Measurements from ENCODE around the gene PAX7. TPM values are rescaled to one million over a fixed set of nuclear protein-coding genes. Genes with fewer than 3 reads are reported as not detected.

The PAX7 gene
- polyA plus RNA-seq, 1 of the 3 experiments (the other 2 are of a cell fraction), result not detected

DNA sequence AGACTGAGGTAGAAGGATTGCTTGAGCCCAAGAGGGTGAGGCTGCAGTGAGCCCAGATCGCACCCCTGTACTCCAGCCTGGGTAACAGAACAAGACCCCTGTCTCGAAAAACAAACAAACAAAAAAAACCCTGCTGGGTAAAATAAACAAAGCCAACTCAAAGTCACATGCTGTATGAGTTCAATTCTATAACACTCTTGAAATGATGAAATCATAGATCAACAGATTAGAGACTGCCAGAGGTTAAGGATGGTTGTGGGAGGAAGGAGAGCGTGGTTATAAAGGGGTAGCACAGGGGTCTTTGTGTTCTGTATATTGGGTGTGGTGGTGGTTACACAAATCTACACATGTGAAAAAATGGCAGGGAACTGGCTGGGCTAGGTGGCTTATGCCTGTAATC is 166.3 kb downstream of the PAX7 start:
- H3K9me3 ChIP-seq, result no peaks in the 10 kb centered on the region
- 53% methylated on average over 3 of the region's 3 CpGs for WGBS (ENCODE audit: low lambda C conversion rate)
- no peaks in the 10 kb centered on the region for H3K9me2 ChIP-seq
- H2AFZ ChIP-seq (ENCODE audit: low read depth), result no peak overlapping the region
- no peaks in the 10 kb centered on the region for H3K27me3 ChIP-seq (ENCODE audit: insufficient read depth)
- H3K4me3 ChIP-seq (ENCODE audit: low read depth in 2 of 2, low read length in 1 of 2), result no peak overlapping the region
- no peak overlapping the region for H3K27ac ChIP-seq (ENCODE audit: low read depth in 2 of 2, low read length in 1 of 2)
- no peak for DNase-seq
- no peaks in the 10 kb centered on the region for H3K79me2 ChIP-seq (ENCODE audit: insufficient read depth)
- H3F3A ChIP-seq (replicated peaks; ENCODE audit: insufficient read depth), result no peaks in the 10 kb centered on the region
- no peak overlapping the region for H3K9ac ChIP-seq
- ChIA-PET POLR2A (no interaction called here), CTCF (interaction anchor here (1.3 to 3.3 kb wide), 2 partner anchors 199 to 215 kb away, joined by 4 to 21 read pairs; no protein-coding TSS in a partner anchor)
- TF ChIP-seq JUND (IDR thresholded peaks at IDR 0.05) (no peak), EP300 (IDR thresholded peaks at IDR 0.05; ENCODE audit: borderline replicate concordance in 1 of 2, low read depth in 1 of 2, low read length in 1 of 2) (no peak), RFX5 (IDR thresholded peaks at IDR 0.05; ENCODE audit: low read length) (no peak), FOSL2 (IDR thresholded peaks at IDR 0.05; ENCODE audit: borderline replicate concordance, low read depth) (no peak), PBX3 (IDR thresholded peaks at IDR 0.05) (no peak), TCF12 (IDR thresholded peaks at IDR 0.05) (no peak), MEF2A (IDR thresholded peaks at IDR 0.05; ENCODE audit: borderline replicate concordance, low read depth) (no peak), TAF1 (IDR thresholded peaks at IDR 0.05; ENCODE audit: borderline replicate concordance, low read depth, low read length) (no peak)
- TF ChIP-seq, protein P1, sequence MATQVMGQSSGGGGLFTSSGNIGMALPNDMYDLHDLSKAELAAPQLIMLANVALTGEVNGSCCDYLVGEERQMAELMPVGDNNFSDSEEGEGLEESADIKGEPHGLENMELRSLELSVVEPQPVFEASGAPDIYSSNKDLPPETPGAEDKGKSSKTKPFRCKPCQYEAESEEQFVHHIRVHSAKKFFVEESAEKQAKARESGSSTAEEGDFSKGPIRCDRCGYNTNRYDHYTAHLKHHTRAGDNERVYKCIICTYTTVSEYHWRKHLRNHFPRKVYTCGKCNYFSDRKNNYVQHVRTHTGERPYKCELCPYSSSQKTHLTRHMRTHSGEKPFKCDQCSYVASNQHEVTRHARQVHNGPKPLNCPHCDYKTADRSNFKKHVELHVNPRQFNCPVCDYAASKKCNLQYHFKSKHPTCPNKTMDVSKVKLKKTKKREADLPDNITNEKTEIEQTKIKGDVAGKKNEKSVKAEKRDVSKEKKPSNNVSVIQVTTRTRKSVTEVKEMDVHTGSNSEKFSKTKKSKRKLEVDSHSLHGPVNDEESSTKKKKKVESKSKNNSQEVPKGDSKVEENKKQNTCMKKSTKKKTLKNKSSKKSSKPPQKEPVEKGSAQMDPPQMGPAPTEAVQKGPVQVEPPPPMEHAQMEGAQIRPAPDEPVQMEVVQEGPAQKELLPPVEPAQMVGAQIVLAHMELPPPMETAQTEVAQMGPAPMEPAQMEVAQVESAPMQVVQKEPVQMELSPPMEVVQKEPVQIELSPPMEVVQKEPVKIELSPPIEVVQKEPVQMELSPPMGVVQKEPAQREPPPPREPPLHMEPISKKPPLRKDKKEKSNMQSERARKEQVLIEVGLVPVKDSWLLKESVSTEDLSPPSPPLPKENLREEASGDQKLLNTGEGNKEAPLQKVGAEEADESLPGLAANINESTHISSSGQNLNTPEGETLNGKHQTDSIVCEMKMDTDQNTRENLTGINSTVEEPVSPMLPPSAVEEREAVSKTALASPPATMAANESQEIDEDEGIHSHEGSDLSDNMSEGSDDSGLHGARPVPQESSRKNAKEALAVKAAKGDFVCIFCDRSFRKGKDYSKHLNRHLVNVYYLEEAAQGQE (IDR thresholded peaks at IDR 0.05; ENCODE audit: low read depth, low read length), result no peak
- TF ChIP-seq, protein P2, sequence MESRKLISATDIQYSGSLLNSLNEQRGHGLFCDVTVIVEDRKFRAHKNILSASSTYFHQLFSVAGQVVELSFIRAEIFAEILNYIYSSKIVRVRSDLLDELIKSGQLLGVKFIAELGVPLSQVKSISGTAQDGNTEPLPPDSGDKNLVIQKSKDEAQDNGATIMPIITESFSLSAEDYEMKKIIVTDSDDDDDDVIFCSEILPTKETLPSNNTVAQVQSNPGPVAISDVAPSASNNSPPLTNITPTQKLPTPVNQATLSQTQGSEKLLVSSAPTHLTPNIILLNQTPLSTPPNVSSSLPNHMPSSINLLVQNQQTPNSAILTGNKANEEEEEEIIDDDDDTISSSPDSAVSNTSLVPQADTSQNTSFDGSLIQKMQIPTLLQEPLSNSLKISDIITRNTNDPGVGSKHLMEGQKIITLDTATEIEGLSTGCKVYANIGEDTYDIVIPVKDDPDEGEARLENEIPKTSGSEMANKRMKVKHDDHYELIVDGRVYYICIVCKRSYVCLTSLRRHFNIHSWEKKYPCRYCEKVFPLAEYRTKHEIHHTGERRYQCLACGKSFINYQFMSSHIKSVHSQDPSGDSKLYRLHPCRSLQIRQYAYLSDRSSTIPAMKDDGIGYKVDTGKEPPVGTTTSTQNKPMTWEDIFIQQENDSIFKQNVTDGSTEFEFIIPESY (IDR thresholded peaks at IDR 0.05; ENCODE audit: borderline replicate concordance, low read depth), result no peak
- peaks cover 0 to 30% of the 10 kb centered on the region in 2 experiments; a peak in 1 of 4 replicates for H3K4me1 ChIP-seq (ENCODE audit: control insufficient read depth in 1 of 2, insufficient read depth in 2 of 2, low read depth in 1 of 2, low read length in 1 of 2)
- H4K20me1 ChIP-seq (ENCODE audit: insufficient read depth), result no peaks in the 10 kb centered on the region
- H3K4me2 ChIP-seq, result no peak overlapping the region
- H3K36me3 ChIP-seq (replicated peaks in 1 of 2; ENCODE audit: control insufficient read depth in 1 of 2, insufficient read depth in 2 of 2, low read length in 1 of 2), result no peaks in the 10 kb centered on the region

Small RNA genes lying within 50 kb of the gene (small RNA-seq; reads per million reads assigned to genes)
- gene AL031737.1, result 0 reads per million in 7 experiments

Other genes starting within 250 kb of the PAX7 start
- gene KLHDC7A, start 149.9 kb upstream of the PAX7 start, polyA plus RNA-seq (2012; rRNA removed), result not detected in 2 replicates
- gene TAS1R2, start 228.8 kb downstream of the PAX7 start, polyA plus RNA-seq (2012; rRNA removed), result not detected in 2 replicates

Measured in SK-N-SH (cell line).